IPS-15b (cell line): ENCODE data around the gene OSTN.
"Not testable (repeated sequence)": the region's sequence is repeated elsewhere in the genome, so short reads cannot be mapped to it uniquely, and the experiment has no call there.

Source experiments
- H3K27me3 ChIP-seq: one replicate; pipeline ENCODE4 v1.6.1; 2013; ENCODE audit warnings: low read length; ENCODE audit not compliant: control insufficient read depth, insufficient read depth
- H3K36me3 ChIP-seq: one replicate; pipeline ENCODE4 v1.6.1; 2013; ENCODE audit warnings: low read length; ENCODE audit not compliant: control insufficient read depth, insufficient read depth
- H3K4me1 ChIP-seq: one replicate; pipeline ENCODE4 v1.6.1; 2013; ENCODE audit warnings: mild to moderate bottlenecking, low read length; ENCODE audit not compliant: control insufficient read depth, insufficient read depth
- H3K4me3 ChIP-seq: one replicate; pipeline ENCODE4 v1.5.1; 2013; ENCODE audit warnings: low read depth, low read length
- H3K9ac ChIP-seq: one replicate; pipeline ENCODE4 v1.6.1; 2013; ENCODE audit warnings: low read depth, mild to moderate bottlenecking, low read length
- H3K9me3 ChIP-seq: one replicate; pipeline ENCODE4 v1.6.1; 2013; ENCODE audit warnings: mild to moderate bottlenecking, low read length; ENCODE audit not compliant: control insufficient read depth, insufficient read depth

Gene OSTN

DNA sequence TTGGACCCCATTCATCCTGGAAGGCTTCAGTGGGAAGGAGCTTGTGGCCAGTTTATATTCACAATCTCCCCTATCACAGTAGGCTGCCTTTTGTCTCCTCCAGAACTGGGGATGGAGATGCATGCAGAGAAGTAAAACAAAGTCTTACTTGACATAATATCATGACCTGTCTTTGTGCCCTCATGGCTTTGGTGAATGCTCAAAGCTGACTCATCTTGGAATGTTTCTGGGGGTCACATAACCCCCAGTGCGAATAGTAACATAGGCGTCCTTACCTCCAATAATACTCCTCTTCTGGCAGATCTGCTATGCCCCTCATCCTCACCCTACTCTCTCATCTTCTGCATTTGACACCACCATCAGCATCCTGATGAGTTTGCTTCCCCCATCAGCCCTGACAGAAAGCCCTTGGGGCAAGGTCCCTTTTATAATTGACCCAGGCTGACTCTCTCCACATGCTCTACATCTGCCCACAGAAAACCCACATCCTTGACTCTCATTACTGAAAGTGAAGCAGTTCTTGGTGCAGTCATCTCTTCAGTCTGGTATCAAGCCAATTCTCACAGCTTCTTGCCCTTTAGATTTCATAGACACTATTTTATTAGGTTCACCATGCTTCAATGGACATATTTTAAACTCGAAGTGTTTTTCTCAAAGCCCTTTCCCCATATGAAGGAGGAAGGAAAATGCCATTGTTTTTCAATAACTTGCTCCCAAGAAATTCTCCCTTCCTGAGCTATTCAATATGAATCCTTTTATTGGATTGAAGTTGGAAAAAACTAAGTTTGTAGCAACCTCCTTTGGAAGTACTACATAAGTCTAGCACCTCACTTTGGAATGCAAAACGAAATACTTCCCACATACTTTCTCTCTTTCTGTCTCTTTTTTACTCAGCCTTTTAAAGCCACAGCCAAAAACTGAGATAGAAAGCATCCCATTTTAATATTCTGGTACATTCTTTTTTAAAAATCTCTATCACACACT, 36.6 kb downstream of the OSTN start:
- no peak overlapping the region for H3K9ac ChIP-seq
- H3K4me3 ChIP-seq: no peak overlapping the region
- no peaks in the 10 kb centered on the region for H3K9me3 ChIP-seq
- H3K27me3 ChIP-seq: no peaks in the 10 kb centered on the region
- no peaks in the 10 kb centered on the region for H3K36me3 ChIP-seq
- H3K4me1 ChIP-seq: peaks cover 29% of the 10 kb centered on the region

DNA sequence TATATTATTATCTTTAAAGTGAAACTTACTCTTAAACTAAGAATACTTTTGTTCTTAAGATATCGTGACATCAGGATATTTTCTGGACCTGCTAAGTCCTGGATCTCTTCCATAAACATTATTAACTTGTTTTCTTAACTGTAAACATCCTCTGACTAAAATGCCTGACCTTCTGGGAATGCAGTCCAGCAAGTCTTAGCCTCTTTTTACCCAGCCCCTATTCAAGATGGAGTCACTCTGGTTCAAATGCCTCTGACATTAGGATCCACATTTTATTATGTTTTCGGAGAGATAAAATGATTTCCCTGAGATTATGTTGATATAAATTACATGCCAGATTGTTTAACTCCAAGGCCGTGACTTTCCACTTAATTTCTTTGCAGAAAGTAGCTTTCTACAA, 37.6 kb downstream of the OSTN start:
- no peak overlapping the region for H3K9ac ChIP-seq
- peaks cover 32% of the 10 kb centered on the region for H3K4me1 ChIP-seq
- H3K36me3 ChIP-seq: no peaks in the 10 kb centered on the region

DNA sequence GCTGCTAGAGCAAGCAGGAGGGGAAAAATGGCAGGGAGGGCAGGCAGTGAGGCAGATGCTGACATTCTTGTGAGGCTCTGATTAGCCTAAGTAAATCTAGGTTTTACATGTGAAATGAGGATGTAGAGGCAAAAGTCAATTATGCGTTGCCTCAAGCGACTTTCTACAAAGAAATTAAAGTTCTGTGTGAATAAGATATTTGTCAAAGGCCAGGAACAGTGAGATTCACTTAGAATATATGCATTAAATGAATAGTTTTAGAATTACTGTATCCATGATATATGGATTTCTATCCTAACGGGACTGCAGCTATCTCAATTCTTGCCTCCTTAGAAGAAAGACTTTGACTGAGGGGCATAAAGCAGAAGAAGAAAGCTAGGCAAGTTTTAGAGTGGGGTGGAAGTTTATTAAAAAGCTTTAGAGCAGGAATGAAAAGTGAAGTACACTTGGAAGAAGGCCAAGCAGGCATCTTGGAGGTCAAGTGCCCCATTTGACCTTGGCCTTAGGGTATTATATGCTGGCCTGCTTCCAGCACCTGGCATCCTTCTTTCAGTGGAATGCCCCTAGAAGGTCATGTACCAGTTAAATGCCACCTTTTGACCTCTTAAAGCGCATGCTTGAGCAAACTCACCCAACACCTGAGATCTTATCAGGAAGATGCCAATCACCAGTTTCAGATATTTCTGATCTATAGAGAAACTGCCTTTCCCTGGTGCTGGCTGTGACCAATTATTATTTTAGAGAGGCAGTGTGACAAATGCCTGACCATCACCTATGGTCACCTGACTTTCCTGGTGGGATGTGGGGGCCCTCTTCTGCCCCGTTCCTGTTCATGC, 38.2 kb downstream of the OSTN start:
- no peak overlapping the region for H3K9ac ChIP-seq
- H3K4me3 ChIP-seq: no peak overlapping the region
- H3K4me1 ChIP-seq: peaks cover 32% of the 10 kb centered on the region
- no peaks in the 10 kb centered on the region for H3K36me3 ChIP-seq
- H3K9me3 ChIP-seq: no peaks in the 10 kb centered on the region
- H3K27me3 ChIP-seq: no peaks in the 10 kb centered on the region

More for the DNA sequence above, 37.6 kb downstream of the OSTN start:
- Histone ChIP-seq H3K27me3 (no peaks in the 10 kb centered on the region), H3K4me3 (no peak overlapping the region), H3K9me3 (no peaks in the 10 kb centered on the region)

DNA sequence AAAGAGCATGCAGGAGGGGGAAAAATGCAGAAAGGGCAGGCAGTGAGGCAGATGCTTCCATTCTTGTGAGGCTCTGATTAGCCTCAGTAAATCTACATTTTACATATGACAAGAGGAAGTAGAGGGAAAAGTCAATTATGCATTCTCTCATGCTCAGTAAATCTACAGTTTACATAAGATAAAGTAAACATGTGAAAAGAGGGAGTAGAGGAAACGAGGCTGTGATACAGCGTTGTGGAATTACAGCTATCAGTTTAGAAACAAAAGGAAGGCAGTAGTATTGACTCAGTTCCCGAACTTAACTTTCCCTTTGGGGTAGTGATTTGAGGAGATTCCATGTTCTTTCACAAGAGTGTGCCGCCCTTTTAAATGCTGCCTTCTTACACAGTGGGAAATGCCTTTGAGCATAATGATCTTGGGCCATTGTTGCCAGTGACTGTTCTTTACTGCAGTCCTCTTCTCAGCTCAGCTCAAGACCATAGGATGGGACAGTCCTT, 39.3 kb downstream of the OSTN start:
- H3K4me1 ChIP-seq: peaks cover 32% of the 10 kb centered on the region
- H3K4me3 ChIP-seq: no peak overlapping the region
- no peaks in the 10 kb centered on the region for H3K9me3 ChIP-seq
- no peaks in the 10 kb centered on the region for H3K27me3 ChIP-seq
- no peak overlapping the region for H3K9ac ChIP-seq
- H3K36me3 ChIP-seq: no peaks in the 10 kb centered on the region

DNA sequence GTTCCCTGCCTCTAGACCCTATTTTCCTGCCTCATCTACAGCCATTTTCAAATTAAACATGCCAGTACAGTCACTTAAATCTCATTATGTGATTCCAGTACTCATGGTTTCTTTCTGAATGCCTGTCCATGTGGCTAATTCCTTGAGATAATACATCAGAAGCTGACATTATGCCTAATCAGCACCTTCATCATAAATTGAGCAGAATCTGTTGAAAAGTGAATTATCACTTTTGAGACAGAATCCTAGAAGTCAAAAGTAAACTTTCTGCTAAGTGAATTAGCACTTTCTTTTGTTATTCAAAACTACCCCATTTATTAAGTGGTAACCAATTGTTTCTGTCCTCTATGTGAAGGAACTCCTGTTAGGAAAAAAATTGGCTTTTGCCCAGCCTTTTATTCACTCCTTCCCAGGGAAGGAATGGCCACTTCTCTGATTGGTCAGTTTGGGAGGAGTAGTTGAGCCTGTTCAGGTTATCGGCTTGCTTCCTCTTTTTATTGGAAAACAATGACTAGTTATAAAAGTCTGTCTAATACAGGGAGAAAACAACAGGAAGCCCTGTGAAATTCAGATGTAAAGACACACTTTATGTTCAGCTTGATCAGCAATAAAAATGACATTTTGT, 40.5 kb downstream of the OSTN start:
- no peaks in the 10 kb centered on the region for H3K27me3 ChIP-seq
- no peaks in the 10 kb centered on the region for H3K36me3 ChIP-seq
- peaks cover 32% of the 10 kb centered on the region for H3K4me1 ChIP-seq
- H3K9me3 ChIP-seq: no peaks in the 10 kb centered on the region
- no peak overlapping the region for H3K9ac ChIP-seq
- no peak overlapping the region for H3K4me3 ChIP-seq

DNA sequence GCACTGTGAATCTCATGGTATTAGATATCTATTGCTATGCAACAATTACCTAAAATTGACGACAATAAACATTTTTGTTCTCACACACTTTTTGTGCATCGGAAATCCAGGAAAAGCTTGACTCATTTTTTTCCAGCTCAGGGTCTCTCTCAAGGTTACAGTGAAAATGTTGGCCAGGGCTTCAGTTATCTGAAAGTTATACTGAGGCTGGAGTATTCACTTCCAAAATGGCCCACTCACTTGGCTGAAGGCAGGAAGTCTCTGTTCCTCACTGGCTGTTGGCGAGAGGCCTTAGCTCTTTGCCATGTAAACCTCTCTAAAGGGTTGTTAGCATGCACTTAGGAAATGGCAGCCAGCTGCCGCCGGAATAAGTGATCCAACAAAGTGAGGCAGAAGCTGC, 41.4 kb downstream of the OSTN start:
- no peaks in the 10 kb centered on the region for H3K27me3 ChIP-seq
- H3K9me3 ChIP-seq: no peaks in the 10 kb centered on the region
- no peak overlapping the region for H3K4me3 ChIP-seq
- peaks cover 32% of the 10 kb centered on the region for H3K4me1 ChIP-seq
- no peak overlapping the region for H3K9ac ChIP-seq
- no peaks in the 10 kb centered on the region for H3K36me3 ChIP-seq

DNA sequence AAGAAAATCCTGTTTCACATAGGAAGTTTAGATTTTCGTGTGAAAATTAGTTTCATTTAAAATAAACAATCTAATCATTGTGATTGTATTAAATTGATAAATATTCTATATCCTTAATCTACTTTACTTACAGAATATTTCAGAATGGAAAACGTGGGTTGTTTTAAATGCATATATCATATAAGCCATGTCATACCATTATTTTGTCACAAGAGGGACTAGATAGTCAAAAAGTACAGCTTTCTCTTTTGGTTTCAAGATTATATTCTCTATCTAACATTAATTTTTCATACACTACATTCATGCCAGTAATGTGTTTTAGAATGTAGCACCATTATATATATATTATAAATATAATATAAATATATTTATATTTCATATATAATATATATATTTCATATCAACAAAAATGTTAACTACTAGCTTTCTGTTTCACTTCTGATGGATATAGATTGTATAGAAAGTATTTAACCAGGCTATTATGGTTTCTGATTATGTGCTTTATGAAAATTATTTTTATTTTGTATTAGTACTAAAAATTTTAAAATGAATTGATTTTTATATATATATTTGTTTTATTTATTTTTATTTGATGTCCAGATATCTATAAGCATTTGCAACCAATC, 45.3 kb downstream of the OSTN start:
- H3K36me3 ChIP-seq: no peaks in the 10 kb centered on the region
- peaks cover 13% of the 10 kb centered on the region for H3K4me1 ChIP-seq
- H3K9me3 ChIP-seq: no peaks in the 10 kb centered on the region
- no peaks in the 10 kb centered on the region for H3K27me3 ChIP-seq
- H3K9ac ChIP-seq: no peak overlapping the region
- no peak overlapping the region for H3K4me3 ChIP-seq

DNA sequence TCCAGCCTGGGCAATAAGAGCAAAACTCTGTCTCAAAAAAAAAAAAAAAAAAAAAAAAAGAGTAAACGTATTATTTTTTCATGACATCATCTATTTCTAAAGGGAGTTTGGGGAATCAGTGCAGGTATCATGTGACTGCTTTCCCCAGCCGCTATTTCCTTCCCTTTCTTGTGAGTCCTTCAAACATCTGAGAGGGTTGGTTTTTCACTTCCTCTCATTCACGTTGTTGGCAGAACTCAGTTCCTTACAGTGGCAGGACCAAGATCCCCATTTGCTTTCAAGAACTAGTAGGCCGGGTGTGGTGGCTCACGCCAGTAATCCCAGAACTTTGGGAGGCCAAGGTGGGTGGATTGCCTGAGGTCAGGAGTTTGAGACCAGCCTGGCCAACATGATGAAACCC, 47.0 kb downstream of the OSTN start:
- H3K27me3 ChIP-seq: not testable (repeated sequence)

DNA sequence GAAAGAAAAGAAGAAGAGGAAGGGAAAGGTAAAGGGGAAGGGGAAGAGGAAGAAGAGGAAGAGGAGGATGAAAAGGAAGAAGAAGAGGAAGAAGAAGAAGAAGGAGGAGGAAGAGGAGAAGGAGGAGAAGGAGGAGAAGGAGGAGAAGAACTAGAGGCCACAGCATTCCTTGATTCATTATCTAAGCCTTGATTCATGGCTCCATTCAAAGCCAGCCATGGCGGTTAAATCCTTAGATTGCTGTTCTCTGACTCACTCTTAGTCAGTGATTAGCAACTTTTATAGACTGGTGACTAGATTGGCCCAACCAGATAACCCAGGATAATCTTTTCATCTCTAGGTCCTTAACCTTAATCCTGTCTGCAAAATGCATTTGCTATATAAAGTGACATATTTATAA, 47.6 kb downstream of the OSTN start:
- H3K4me3 ChIP-seq: no peak overlapping the region

More for the DNA sequence above, 47.0 kb downstream of the OSTN start:
- not testable (repeated sequence) for H3K4me3 ChIP-seq, H3K4me1 ChIP-seq, H3K9ac ChIP-seq, H3K9me3 ChIP-seq, H3K36me3 ChIP-seq

DNA sequence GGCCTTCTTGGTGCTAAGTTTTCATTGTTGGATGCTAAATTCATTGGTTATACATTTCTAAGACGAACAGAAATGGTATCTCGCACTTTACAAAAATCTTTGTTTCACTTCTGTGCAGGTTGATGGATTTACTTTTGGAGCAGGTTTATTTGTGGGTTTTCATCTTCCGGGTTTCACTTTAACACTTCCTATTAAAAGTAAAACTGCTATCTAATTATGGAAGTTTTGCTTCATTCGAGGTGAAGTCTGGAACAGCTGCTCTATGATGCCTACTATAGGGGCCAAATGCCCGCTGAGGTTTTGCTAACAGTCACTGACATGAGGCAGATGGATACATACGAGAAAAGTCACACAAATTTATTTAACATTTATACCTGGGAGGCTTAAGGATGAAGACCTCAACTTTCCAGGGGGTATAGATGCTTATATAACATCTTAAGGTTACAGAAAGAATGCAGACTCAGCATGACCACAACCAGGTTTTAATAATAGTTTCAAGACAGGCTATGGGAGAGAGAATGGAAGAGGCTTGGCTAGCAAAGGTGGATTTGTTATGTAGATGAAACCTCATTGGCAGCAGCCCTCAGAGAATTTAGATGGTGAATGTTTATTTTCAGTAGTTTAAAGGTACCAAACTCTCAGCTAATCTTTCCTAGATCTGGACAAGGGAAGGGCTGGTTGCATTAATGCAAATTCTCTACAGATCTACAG, 54.2 kb downstream of the OSTN start:
- H3K27me3 ChIP-seq: no peaks in the 10 kb centered on the region
- H3K9me3 ChIP-seq: no peaks in the 10 kb centered on the region
- no peak overlapping the region for H3K9ac ChIP-seq
- H3K4me1 ChIP-seq: peaks cover 38% of the 10 kb centered on the region
- no peak overlapping the region for H3K4me3 ChIP-seq
- H3K36me3 ChIP-seq: no peaks in the 10 kb centered on the region

More for the DNA sequence above, 47.6 kb downstream of the OSTN start:
- Histone ChIP-seq H3K36me3 (no peaks in the 10 kb centered on the region), H3K9ac (no peak overlapping the region), H3K4me1 (peaks cover 7% of the 10 kb centered on the region), H3K27me3 (no peaks in the 10 kb centered on the region), H3K9me3 (no peaks in the 10 kb centered on the region)
